HG03354 (cell line): ENCODE results near the gene PLCD1.

Experiments used
- ATAC-seq: cut with Tn5 transposase; IDR thresholded peaks from one replicate; pipeline ENCODE4 v1.9.1; 2021; ENCODE audit warnings: mild to moderate bottlenecking; ENCODE audit not compliant: unreplicated experiment, poor library complexity, severe bottlenecking

The PLCD1 gene

DNA sequence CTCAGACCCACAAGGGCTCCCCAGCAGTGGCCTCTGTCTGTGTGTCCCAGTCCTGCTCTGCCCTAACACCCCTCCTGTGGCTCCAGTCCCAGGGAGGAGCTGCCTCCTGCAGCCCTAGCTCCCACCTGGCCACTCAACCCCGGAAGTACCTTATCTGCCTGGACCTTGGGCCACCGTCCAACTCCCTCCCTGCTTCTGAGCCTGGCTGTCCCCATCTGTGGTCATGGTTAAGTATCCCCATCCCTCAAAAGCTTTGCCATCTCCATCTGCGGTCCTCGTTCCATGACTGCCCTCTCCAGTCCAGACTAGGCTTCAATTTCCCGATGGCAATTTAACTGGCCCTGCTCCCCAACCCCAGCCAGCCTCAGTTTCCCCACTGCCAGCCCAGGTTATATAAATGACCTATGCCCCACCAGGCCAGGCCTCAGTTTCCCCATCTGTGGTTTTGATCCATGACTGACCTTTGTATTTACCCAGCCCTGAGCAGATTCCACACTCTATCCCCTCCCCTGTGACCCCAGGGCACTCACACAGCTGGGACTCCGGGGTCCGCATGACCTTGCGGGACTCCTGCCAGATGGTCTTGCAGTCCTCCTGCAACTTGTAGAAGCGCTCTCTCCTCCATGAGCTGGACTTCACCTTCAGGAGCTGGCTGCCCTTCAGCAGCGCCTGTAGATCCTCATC is 9.6 kb downstream of the PLCD1 start:
- no peak for ATAC-seq

DNA sequence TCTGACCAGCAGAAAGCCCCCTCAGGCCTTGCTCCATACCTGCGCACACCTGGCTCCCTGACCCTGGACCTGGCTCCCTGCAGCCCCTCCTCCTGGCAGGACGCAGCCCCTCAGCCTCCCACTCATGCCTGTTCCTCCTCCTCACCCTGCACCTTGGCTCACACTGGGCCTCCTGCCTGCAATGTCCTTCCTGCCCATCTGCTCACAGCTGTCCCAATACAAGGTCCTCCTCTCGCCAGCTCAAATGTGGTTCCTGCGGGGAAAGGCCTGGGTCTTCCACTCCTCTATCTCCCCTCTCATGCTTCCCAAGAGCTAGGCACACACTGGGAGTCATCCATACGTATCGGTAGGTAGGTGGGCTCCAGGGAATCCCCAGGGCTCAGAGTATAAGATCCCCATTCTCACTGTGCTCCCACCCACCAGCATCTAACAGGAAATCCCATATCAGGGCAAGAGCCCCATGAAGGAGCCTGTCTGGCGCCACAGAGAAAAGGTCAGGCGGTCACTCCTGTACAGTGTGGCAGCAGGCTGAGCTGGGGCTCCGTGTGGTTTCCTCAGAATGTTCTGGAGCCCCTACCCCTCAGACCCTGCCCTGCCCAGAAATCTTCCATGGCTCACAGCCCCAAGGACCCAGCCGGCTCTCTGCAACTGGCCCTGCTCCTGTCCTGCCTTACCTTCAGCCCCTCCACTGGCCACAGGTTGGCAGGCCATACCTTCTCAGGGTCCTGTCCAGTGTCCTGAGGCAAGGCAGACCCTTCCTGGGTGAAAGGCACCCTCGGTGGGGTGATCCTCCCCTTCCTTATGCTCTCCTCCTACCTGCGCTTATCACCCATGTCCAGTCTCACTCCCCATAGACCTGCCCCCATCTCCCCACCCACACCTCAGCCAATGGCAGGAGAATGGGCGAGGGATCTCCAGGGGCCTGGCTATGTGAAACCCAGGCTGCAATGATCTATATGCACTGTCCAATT is 10.9 kb downstream of the PLCD1 start:
- no peak for ATAC-seq

DNA sequence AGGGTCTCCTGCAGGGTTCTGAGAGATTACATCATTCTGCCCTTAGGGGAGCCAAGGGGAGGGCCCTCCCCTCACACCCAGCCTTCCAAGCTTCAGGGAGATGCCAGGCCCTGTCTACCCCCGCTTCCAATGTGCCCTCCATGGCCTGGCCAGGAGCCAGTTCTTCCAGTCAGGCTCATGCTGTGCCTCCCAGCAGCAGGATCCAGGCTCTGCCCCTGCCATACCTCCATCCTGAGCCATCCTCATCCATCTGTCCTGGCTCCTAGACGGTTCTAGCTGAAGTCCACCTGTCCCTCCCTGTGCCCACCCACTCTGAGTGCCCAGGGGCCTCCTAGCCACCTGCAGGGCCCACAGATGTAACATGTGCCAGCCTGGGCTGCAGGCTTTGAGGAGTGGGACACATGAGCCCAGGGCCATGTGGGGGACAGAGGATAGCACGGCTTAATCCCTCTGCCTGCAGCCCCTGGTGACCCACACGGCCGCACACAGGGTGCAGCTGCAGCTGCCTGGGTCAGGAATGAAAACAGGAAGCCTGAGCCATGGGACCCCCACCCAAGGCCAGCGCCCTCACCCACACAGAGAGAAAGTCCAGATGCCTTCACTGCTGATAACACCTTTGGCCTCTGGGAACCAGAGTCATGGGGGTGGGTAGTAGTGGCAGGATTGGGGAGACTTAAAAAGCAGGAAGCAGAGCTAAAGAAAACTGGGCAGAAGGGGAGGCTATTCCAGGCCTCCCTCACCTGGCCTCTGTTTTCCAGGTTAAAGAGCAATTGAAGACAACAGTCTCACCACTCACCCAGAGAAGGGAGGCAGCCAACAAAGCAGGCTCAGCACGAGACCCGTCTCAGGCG is 11.8 kb downstream of the PLCD1 start:
- no peak for ATAC-seq

DNA sequence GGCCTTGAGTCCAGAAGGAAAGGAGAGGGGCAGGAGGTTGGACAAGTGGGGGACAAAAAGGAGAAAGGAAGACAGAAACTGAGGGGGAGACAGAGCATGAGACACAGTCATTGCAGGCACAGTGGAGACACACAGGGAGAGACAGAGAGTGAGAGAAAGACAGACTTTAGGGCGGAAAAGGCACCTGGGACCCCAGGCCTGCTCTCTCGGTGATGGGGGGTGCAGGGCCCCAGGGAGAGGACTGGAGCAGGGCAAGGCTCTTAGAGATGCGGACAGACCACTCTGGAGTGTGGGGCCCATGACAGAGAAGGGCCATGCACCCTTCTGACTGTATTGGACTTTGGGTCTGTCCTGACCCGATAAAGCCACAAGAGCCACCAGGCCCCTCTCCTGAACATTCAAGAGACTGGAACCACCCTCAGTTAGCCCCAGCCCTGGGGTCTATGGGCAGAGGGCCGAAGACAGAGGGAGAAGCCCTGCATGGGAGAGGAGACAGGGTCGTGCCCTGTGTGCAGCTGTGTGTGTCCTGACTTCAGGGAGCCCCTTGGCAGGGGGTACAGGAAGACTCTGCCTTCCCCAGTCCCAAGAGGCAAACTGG is 12.5 kb downstream of the PLCD1 start:
- no peak for ATAC-seq

DNA sequence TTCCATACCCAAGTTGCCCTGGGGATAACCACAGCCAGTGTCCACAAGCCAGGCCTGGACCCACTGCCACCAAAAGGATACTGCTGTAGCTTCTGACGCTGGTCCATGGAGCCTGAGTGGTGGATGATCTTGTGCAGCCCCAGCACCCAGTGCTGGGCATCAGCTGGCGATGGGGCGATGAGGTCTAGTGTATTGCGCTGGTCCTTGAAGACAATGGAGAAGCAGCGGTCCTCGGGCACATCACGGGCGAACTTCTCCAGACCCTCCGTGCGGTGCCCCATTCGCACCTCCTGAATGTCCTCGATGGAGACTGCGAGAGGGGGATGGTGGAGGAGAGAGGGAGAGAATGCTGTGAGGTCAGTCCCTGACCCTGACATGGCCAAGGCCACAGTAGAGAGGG is 13.0 kb downstream of the PLCD1 start:
- ATAC-seq: no peak

DNA sequence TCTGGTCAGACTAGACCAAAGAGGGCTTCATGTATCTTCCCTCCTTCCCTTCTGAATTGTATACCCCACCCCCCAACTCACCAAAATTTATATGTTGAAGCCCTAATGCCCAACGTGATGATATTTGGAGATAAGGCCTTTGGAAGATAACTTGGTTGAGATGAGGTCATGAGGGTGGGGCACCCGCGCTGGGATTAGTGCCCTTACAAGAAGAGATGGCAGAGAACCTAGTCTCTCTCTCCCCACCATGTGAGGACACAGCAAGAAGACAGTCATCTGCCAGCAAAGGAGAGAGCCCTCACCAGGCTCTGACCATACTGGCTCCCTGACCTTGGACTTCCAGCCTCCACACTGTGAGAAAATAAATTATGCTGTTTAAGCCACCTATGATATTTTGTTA is 13.5 kb downstream of the PLCD1 start:
- no peak for ATAC-seq

DNA sequence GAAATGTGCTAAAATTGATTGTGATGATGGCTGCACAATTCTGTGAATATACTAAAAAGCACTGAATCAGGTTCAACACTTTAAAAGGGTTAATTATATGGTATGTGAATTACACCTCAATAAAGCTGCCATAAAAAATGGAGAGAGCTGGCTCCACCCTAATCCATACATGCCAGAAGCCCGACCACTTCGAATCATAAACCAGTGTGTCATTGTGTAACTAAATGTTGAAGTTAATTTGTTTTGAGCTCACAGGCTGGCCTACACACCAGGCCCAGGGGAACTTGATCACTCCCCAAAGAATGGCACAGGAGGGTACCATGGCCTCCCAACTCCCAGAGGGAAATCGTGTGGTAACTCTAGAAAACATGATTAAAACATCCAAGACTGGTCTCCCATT is 14.0 kb downstream of the PLCD1 start:
- no peak for ATAC-seq

DNA sequence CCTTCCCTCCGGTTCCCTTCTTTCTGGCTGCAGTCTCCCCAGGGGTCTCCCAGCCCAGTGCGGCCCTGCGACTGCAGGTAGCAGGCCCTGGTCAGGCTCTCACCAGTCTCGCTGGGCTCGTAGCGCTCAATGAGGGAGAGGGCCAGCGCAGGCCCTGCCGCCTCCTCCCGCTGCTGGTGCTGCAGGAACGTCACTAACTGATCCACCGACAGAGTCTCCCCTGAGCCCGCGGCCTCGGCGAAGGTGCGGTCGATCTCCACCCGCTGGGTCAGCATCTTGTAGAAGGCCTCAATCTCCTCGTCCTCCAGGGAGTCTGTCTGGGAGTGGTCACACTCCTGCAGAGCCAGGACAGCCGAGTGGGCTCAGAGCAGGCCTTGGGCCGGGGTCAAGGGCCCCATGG is 18.3 kb downstream of the PLCD1 start:
- no peak for ATAC-seq

DNA sequence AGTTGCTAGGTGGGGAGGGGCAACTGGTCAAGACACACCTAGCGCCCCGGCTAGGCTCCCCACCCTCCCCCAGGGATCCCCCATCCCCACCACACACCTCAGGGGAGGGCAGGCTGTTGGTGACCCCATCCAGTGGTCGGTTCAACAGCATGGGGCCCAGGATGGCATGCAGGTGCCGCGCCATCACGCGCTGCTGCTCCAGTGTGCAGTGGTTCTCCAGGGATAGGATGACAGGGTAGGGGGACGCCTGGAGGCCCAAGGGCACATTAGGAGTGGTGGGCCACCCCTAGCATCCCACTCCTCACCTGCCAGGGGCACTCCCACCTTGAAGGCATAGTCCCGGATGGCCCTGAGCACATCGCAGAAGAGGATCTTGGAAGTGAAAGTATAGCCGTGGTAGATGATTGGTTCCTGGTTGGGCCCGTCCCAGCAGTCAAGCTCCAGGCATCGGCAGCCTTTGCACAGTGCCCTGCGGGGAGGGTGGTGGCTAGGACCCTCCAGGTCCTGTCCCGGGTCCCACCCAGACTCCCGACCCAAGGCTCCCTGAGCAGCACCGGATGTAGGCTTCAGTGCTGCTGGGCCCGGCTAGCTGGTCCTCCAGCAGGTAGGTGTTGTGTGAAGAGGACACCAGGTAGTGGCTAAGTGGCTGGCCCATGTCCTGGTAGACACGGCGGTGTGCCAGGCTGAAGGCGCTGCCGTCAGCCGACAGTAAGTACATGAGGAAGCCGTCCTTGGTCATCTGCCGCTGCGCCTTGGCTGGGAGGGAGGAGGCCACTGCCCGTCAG is 19.4 kb downstream of the PLCD1 start:
- ATAC-seq: no peak

DNA sequence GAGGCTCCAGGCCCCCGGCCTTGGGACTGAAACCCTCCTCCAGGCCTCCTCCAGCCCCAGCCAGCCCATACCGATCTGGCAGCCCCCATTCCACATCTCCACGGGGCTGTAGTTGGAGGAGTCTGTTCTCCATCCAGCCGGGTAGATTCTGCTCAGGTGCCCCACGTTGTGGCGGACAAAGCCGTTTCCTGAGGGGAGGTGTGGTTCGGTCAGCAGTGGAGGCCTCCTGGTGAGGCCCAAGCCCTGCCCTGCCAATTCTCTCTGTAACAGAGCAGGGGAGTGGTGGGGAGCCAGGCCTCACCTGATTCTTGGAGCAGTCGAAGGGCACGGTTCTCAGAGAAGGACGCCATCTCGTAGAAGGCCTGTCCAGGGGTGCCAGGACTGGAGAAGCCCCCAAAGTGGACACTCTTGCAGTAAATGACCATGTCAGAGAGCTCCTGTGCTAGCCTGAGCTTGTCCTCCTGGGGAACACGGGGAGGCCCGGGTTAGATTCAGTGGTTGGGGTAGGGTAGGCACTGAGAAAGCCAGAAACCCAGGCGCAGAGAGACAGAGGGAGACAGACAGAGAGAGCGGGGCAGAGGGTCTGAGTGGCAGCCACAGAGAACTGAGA is 20.4 kb downstream of the PLCD1 start:
- no peak for ATAC-seq

DNA sequence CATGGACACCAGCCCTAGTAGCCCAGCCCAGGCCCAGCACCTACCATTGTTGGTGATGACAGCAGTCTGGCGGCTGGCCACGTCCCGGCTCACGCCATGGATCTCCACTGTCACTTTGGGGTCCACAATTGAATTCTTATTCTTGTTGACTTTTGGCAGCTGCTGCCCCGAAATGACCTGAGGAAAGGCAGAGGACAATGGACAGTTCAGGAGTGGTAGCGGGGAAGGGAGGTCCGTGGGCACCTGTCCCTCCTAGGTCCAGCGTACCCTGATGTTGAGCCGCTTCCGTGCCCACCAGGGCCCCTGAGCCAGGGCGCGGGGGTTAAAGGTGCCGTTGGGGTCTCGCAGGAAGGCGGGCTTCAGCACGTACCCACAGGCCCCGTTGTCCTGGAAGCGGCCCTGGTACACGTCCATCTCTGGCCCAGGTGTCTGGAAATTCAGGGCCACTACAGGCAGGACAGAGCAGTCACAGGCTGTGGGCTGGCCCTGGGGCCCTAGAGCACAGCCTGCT is 21.2 kb downstream of the PLCD1 start:
- ATAC-seq: no peak

DNA sequence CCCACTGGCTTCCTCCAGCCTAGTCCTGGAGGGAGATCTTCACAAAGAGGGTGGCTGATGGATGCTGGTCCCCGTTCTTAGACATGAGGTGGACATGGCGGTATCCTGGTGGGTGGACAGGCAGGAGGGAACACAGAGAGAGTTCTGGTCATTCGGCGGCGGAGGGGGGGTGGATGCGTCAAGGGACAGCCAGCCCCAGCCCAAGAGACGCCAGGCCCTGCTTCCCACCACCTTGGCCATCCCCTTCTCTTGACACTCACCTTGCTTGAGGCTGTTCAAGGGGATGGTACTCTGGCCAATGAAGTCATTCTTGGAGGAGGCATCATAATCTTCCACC is 21.7 kb downstream of the PLCD1 start:
- no peak for ATAC-seq

DNA sequence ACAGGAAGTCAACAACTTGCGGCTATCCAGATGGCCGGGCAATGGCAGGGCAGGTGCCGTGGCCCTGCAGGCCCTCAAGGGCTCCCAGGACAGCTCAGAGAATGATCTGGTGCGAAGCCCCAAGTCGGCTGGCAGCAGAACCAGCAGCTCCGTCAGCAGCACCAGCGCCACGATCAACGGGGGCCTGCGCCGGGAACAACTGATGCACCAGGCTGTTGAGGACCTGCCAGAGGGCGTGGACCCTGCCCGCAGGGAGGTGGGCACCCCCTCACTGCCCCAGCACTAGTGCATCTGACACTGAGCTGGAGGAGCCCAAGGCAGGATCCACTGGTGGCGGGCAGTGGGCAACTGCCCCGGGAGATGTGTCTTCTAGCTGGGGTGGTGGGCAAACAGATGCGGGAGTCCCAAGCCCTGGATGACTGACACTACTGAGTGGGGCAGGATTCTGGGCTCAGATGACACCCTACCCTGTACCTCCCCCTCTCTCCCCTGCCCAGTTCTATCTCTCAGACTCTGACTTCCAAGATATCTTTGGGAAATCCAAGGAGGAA is 22.9 kb downstream of the PLCD1 start:
- ATAC-seq: no peak

DNA sequence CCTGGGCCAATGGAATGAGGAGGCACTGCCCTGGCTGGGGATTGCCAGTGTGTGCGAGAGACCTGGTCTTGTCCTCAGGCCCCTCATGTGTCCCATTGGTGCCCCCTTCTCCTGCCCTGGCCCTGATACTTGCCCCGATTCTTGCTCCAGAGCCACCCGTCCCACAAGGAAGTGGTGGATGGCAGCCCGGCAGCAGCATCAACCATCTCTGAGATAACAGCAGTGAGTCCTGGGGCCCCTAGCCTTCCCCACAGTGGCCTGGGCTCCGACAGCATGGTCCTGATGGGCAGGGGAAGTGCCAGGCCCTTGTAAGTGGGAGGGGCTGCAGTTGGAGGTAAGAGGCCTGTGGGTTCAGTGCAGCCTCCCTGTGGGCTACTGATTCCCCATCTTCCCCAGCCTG is 23.4 kb downstream of the PLCD1 start:
- ATAC-seq: no peak

DNA sequence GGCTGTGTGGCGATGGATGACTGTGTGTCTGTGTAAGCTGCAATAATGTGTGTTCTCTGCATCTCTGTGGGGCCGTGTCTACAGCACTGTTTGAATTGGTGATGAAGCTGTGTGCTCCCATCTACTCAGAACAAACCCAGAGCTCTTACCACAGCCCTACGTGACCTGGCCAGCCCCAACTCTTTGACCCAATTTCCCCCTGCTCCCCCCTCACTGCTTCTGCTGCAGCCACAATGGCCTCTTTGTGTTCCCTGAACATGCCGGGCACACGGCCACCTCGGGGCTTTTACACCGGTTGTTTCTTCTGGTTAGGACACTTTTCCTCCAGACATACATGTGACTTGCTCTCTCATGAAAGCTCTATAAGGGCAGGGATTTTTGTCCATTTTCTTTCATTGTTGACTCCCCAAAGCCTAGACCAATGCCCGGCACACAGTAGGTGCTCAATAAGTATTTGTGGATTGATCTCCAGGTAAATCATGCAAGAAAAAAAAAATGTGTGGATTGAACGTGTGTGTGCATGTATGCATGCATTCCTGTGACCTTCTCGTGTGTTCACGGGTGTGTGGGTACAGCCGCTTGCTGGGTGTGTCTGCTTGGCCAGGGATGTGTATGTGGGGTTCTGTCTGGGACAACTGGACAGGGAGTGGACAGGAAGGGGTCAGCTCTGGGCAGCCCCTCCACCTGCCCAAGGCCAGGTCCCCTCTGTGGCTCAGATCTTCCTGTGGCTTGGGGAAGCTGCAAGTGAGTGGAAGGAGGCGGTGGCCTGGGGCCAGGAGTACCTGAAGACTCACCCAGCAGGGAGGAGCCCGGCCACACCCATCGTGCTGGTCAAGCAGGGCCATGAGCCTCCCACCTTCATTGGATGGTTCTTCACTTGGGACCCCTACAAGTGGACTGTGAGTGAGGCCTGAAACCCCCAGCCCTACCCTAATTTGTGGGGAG is 24.1 kb downstream of the PLCD1 start:
- ATAC-seq: no peak

DNA sequence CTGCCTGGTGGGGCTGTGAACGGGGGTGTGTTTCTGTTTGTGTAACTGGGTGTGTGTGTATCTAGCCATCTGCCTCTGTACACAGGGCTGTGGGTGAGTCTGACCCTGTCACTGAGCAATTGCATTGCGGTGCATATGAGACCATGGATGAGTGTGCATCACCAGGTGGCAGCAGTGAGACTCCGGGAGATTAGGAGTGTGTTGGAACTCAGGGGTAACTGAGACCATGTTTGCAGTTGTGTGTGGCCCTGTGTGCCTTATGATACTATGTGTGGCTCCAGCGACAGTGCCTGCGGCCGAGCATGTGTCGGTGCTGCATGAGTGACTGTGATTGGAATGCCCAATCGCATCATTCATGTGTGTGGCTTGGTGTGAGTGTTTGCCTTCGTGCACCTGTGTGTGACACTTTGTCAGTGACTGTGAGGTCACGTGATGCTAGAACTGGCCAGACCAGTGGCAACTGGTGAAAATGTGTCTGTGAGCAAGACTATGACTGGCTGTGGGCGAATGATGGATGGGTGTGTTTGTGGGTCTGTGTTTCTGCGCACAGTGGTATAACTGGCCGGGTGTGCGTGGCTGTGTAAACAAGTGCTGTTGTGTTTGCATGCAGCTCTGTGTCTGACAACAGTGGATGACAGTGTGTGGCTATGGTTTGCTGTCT is 24.9 kb downstream of the PLCD1 start:
- peak; percentile 68 for ATAC-seq
